Kidney glomerular epithelial cell (primary cell): ENCODE data around the gene EMC8.
"Not testable (repeated sequence)": the region's sequence is repeated elsewhere in the genome, so short reads cannot be mapped to it uniquely, and the experiment has no call there.

Source experiments
- DNase-seq: peaks from one replicate; lab custom pipeline; 2025; lab: John Stamatoyannopoulos, UW

The EMC8 gene

DNA sequence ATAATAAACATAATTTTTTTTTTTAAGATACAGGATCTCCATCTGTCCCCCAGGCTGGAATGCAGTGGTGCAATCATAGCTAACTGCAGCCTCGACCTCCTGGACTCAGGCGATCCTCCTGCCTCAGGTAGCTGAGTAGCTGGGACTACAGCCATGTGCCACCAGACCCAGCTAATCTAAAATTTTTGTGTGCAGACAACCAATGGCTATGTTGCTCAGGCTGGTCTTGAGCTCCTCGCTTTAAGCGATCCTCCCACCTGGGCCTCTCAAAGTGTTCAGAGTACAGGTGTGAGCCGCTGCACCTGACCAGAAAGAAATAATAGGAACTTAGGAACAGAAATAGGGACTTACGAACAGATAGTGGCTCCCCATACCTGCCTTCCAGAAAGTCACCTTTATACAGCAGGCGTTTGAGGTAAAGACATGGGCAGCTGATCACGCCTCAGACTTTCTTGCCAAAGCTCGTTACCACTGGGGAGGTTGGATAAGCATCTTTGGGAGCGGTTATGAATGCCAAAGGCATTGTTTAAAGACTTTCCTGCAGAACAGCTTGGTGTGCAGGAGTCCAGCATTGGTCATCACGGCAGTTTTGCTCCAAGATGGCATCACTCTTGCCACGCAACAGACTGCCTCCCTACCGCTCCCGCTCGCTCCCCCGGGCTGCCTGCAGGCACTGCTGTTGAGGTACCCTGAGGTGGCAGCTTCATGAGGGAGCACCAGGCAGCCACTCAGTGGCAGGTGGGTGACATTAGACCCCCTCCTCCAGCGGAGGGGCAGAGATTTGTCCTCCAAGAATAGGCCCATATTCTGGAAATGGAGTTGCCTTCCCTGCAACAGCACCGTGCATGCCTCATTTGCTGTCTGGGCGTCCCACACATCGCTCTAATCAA lies 13.7 kb upstream of the EMC8 start:
- DNase-seq = no peak

DNA sequence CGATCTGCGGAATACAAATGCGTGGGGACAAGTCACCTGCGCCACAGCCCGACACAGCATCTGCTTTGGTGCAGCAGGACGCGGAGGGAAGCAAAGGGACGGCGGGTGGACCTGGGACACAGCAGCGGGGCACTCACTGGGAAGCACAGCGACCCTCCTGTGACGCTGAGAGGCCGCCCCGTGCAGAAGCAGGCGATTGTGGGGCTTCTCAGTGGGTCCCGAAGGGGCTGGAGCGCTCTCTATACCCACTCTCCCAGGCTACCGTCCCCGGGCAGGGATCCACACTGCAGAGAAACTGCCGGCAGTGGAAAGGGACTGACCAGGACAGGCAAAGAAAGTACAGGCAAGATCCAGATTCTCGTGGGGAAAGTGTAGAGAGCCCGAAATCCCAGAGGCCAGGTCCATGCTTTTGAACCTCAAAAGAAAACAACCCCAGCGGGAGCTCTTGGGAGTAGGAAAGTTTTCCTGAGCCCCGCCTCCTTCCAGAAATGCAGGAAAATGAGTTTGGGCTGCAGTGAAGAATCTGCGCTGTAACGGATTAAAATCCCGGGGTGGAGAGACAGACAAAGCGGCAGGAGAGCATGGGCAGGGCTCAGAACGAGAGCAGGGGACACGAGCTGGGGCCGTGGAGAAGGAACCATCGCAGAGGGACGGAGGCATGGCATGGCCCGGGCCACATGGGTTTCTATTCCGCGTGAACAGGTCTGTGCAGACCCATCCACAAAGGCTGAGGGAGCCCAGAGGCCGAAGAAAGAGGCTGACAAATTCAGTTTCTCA lies 12.9 kb upstream of the EMC8 start:
- no peak for DNase-seq

GRCh38 chr16:85810742-85811115 lies 11.4 kb upstream of the EMC8 start:
- no peak for DNase-seq

GRCh38 chr16:85810097-85810741 lies 10.9 kb upstream of the EMC8 start:
- no peak for DNase-seq

DNA sequence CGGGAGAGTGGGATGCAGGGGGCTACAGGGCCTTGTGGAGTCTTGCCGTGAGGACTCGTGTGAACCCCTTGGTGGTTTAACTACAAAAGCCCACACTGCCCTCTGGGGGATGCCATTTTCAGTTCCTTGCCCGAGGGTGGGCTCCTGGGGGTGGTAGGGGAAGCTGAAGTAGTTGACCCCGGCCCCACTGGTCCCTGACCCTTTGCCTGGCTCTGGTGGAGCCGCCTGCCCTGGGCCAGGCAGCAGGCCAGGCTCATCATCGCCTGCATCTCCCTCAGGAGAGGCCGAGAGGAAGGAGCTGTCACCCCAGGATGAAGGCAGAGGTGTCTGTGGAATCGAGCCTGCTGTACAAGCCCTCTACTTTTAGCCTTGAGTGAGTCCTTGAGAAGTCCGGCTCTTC lies 10.3 kb upstream of the EMC8 start:
- DNase-seq = no peak

GRCh38 chr16:85808926-85809325 lies 9.6 kb upstream of the EMC8 start:
- no peak for DNase-seq

GRCh38 chr16:85808104-85808503 lies 8.8 kb upstream of the EMC8 start:
- DNase-seq = not testable (repeated sequence)

- not testable (repeated sequence) for DNase-seq
These were observed 8.0 kb upstream of the EMC8 start for GRCh38 chr16:85807340-85807739.

DNA sequence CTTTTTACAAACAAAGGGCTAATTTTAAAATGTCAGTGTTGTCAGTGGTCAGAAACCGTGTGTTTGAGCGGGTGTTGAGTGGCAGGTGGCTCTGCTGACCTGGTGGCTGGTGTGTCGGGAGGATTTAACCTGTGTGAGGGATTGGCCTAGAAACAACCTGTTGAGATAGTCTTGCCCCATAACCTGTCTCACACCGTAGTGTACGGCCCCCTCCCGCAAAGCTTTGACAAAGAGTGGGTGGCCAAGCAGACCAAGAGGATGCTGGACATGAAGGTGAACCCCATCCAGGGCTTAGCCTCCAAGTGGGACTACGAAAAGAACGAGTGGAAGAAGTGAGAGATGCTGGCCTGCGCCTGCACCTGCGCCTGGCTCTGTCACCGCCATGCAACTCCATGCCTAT lies 7.2 kb upstream of the EMC8 start:
- DNase-seq = no peak

GRCh38 chr16:85805442-85806045 lies 6.2 kb upstream of the EMC8 start:
- DNase-seq = no peak

- no peak for DNase-seq
These were observed 4.2 kb upstream of the EMC8 start for GRCh38 chr16:85803570-85803969.

DNA sequence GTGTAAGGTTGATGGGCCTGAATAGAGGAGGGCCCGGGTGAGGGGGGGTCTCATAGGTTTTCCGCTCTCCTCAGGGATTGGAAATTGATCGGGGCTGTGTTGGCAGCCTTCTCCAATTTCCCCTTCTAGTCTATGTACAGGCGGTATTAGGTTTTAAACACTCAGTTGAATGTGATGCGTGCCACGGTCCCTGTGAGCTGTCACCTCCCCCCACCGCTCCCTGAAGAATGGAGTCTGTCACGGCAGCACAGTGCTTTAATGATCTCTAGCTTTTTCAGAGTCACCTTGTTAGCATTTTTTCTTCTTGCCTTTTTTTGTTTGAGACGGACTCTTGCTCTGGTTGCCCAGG lies 951 bp upstream of the EMC8 start:
- DNase-seq = no peak

DNA sequence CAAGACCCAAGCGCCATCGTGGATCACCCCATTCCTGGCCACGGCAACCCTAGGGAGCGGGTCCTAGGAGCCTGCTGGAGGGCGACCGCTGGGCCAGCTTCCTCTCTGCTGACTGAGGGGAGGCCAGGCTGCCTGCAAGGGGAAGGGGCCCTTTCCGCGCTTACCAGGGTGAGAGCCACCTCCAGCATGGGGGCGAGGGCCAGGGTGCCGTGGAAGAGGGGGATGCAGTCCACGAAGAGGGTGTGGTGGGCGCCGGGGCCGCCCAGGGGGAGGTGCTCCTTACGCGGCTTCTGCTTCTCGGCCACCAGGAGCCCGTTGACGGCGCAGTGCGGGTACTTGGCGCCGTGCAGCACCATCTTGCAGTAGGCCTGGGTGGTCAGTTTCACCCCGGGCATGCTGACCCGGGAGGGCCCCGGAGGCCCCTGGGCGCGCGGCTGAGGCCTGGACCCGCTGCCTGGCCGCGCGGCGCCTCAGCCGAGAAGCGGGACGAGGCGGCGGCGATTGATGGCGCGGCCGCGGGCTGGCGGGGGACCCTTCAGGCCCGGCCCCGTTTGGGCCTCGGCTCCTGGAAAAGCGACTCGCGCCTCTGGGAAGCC lies 345 bp downstream of the EMC8 start:
- no peak for DNase-seq

GRCh38 chr16:85798283-85798776 lies 1.0 kb downstream of the EMC8 start:
- no peak for DNase-seq

DNA sequence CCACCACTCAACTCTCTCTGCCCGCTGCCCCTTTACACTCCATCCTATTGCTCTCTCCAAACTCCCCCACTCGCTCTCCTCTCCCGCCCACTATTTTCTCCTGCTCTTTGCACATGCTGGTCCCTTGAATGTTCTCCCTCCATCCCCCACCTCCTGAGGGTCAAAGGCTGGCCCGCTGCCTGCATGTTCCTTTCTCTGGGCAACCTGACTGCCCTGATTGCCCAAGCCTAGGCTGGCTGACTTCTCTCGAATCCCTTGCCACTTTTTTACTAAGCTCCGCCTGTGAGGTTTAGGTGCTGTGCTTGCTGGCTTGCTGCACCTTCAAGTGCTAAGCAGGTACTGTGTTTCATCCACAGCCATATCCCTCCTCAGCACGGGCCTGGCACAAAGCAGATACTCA lies 2.7 kb downstream of the EMC8 start:
- DNase-seq = no peak

DNA sequence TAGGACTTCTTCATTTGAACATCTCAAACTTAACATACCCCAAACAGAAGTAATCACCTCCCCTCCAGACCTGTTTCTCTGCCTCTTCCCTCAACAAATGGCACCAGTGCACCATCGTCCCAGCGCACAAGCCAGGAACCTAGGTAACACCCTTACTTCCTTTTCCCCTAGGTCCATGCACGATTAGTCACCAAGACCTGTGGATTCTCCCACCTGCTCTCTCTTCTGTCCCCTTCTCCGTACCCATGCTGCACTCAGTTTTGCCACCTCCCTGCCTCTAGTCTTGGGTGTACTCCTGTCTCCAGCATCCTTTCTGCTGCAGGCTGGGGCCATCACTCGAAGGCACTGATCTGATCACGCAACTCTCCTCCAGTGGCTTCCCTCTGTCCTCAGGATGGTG lies 3.2 kb downstream of the EMC8 start:
- DNase-seq = no peak

- DNase-seq = no peak
These were observed 4.6 kb downstream of the EMC8 start for GRCh38 chr16:85794696-85795095.

DNA sequence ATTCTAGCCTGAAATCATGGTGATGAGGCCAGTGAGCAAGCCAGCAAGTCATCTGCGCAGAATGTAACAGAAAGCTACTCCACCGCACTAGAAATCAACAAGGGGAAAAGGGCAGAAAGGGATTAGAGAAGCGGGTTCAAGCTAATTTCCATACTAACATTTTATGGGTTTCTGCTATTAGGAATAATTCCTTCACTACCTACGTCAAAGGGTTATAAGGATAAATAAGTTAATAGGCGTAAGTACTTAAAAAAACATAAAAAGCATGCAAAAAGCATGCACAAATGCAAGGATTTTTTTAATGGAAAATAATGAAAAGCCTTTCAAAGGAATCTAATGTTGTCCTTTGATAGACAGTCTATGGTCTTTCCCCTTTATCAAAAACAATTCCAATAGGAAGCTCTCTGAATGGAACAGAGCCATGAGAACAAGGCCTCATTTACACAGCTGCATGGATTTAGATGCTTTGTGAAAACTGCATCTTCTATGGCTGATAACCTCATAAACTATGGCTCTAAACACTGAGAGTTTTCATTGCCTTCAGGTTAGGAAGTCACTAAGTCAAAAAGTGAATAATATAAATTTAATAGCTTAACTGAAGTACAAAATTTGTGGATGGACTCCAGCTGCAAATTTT lies 5.6 kb downstream of the EMC8 start:
- DNase-seq = no peak

DNA sequence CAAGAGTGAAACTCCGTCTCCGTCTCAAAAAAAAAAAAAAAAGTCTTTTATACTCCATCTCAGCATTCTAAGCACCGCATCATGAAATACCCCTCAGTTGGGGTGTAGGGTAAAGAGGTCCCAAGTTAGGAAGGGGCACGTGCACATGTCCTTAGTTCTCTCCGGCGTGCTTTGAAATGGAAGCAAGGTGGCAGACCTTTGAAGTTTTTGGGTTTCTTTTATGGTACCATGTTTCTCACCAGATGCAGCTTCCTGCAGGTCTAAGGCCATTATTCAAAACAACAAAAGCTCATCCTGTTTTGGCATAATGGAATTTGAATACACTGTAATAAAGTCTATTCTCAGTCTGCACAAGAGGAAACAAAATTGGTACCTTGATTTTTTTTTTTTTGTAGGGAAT lies 9.6 kb downstream of the EMC8 start:
- no peak for DNase-seq

GRCh38 chr16:85788819-85789218 lies 10.5 kb downstream of the EMC8 start:
- no peak for DNase-seq

GRCh38 chr16:85785927-85786326 lies 13.4 kb downstream of the EMC8 start:
- DNase-seq = no peak
